Activated CD4-positive, alpha-beta T cell treated with anti-CD3 and anti-CD28 coated beads for 24 hours (primary cell): ENCODE measurements around the gene MAPRE2.

Source experiments
- DNase-seq, 2 donors: peaks; one replicate each; pipeline ENCODE4 v3.0.0-alpha.2; 2020; ENCODE audit warnings: low read depth in 2 of 2

Gene MAPRE2

DNA sequence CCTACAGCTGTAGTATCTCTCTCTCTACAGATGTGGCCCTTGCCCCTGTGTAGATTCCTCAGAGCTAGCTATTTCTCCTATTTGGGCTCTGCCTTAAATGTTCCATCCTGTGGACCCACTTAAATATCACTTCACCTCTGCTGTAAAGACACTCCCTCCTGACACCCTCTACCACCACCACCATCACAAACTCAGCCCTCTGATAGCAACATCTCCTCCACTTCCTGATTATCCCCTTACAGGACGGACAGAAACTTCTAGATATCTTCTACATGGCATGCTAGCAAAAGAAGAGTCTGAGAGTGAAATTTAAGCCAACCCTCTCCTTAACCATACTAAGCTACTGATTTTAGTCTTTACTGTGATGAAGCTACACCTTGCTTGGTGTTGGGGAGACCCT is 3.2 kb upstream of the MAPRE2 start:
- DNase-seq: no peak

DNA sequence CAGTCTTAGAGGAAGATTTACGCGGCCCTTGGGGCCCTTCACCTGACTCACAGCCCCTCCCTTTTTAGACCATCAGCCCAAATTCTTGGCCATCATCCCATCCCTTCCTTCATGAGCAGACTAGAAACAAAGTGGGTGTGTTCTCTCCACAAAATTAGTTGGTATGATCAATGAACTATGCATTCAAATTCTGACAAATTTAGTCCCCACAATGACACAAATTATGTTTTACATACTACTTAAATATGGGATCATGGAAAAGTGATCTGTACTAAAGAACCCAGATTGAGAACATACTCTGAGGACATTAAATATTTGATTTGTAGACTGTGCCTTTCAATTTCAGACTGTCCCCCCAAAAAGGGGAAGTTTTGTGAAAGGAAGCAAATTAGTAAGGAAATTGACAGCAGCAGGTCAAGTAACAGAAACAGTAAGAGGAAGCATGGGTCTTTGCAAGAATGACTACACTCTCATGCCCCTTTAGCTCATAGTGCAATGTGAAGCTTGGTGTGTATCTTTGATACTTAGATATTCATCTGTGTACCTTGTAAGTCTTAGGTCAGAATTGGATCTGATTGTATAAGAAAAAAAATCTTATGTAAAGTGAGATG is 2.2 kb upstream of the MAPRE2 start:
- DNase-seq: no peak

DNA sequence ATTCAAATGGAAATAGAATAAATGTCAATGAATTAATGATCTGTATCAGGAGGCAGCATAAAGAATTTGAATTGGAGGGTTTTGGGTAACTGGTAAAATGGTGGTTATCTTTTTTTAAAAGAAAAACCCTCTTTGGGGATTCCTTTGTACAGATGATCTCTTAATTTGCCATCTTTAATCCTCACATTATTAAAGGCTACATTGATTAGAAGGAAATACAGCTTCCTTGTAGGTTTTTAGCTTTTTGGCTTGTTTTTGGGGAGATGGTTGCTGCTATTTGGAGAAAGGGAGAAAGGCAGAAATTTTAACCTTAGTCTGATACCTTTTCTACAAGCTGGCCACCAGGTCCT is 600 bp upstream of the MAPRE2 start:
- no peak for DNase-seq

DNA sequence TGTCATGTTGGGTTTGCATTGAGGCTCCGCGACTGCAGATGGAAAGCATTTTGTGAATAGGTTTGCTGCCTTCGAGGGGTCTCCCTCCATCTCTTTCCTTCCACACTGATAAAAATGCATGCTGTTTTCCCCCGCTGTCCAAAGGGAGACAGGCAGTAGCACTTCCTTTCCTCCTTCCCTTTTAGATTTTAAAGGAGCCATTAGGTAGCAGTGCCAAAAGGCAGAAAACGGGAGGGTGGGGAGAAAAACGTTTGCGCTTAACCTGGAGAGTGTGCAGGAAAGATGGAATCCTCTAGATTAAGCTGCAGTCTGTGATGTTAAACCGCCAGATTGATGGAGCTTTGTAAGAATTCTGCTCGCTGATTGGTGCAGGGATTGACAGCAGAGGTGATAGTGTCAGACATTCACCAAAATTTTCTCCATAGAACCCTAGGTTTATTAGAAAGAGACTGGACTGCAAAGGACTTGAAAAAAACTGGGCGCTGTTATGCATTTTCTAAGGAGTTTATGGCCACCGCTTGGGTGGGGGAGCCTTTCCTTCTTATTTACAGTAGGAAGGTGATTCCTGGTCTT is 688 bp downstream of the MAPRE2 start:
- no peak for DNase-seq

DNA sequence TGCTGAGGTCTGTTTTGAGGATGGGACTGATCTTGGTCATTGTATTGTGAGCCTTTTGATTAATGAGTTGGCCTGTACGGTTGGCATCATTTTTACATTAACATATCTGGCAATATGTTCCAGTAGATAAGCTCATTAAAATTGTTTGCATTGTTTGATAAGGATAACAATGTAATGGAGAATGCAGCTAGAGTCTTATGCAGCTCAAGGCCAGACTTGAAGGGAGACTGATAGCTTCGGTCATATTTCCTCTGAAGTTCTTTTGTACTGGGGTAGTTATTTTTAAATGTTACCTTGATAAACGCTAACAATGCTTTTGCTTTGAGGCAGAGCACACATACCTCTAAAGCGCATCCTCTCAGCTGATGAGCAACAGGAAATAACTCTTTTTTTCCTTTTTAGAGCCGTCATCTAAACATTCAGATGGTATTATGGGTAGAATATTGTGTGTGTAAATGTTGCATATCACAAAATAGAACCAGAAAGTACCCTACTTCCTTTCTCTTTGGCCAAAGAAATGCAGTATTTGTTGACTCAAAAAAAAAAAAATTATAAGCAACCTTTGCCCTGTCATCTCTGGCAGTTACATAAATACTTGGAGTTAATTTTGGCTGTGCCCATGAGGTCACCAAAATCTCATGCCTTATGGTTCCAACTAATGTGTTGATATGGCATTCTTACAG is 1.3 kb downstream of the MAPRE2 start:
- no peak for DNase-seq

DNA sequence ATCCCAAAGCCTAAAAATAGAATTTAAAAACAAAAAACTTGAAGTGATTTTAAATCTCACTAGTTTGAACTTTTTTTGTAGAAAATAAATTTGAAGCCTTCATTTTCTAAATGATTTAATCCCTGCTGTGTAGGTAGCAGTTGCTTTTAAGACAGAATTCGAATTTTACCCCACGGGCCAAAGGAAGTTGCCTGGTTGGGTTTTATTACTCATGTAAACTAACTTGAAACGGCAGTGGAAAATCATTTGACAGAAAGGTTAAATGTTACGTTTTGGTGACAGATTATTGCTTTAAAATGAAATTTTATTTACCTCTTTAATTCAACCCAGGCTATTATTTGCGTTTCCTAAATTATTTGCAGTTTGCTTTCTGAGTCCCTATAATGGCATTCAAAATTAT is 2.0 kb downstream of the MAPRE2 start:
- DNase-seq: no peak

GRCh38 chr18:35045121-35045520 is 3.9 kb downstream of the MAPRE2 start:
- DNase-seq: no peak

DNA sequence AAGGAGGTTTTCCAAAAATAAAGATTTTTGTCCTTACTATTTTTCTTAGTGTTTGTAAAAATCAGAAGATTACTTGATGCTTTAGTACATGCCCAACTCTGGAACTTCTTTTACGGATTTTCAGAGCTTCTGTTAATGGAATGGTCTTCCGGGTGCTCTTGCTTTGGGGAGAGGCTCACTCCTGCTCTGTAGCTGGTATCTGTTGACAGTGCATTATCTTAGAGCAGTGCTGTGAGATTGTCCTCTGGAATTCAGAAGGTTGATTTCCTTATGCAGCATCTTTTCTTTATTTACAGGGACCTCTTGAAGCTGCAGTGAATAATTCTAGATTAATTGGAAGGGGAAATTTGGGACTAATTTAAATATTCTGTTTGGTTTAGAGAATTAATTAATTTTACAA is 4.6 kb downstream of the MAPRE2 start:
- no peak for DNase-seq

DNA sequence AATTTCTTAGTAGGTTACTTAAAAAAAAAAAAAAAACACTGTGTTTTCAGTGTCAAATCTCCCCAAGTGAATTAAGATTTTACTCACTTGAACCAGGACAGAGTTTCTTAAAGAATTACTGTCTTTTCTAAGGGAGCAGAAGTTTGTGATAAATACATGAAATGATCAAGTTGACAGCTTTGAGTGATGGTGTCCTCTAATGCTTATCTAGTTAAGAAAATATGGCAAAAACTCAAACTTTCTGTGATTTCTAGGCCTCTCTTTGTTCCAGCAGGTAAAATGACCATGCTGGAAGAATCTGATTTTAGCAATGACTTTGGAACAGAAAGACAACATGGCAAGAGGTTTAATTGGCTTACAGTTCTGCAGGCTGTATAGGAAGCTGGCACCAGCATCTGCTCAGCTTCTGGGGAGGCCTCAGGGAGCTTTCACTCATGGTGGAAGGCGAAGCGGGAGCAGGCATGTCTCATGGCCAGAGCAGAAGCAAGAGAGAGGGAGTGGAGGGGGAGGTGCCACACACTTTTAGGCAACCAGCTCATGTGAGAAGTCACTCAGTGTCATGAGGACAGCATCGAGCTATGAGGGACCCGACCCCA is 6.6 kb downstream of the MAPRE2 start:
- no peak for DNase-seq

DNA sequence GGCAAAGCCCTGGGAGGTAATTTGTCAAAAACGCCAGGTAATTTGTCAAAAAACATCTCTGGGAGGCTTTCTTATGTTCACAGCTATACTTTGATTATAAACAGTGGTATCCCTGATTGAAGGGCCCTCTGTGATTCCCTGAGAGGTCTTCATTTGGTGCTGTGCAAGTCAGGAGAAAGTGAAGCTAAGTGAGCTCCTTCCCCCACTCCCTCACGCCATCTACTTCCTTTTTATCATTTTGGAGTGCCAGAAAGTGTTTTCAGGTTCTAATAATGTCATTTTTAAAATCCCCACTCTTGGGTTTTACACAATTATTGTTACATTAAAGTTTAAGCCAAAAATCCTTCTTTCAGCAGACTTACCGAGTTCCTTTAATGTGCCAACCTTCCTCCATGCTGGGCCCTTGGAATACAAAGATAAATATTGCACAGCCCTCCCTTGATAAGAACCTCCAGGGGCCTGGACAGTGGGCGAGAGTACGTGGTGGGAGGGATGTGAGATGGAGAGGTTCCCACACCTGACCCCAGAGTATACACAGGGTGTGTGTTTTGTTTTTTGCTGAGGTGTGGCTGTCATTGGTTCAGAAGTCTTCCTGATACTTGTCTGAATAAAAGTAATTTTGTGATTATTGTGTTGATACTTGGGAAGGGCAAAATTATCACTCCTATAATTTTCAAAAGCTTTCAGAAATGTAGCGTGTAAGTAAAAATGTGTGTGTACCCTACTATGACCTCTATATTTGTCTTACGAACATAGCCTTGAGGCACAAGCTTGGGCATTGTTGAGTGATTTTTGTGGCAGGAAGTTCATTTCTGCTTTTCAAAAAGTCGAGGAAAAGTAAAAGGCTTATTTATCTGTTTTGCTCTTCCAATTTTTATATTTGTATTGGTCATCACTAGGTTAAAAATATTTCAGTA is 8.2 kb downstream of the MAPRE2 start:
- no peak for DNase-seq

DNA sequence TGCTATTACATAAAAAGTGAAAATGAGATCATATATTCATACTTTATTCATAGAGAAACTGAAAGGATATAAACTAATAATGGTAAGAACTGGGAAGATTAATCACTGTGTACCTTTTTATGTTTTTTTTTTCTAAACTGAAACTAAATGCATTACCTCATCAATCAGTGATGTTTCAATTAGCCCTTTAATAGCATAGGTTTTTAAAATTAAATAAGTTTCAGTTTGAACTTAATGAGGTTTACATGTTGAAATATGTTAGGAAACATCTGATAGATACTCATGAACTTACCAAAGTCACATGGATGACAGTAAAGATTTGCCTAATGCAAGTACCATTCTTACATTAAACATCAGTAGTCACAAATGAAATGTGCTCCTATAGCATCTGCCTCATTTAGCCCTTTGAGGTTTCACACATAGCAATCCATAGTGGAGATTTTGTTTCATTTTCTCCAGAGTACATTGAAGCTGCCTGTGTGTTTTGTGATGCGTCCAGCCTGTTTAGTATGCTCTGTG is 8.9 kb downstream of the MAPRE2 start:
- no peak for DNase-seq

- no peak for DNase-seq
These were observed 9.5 kb downstream of the MAPRE2 start for GRCh38 chr18:35050705-35051195.

GRCh38 chr18:35051641-35052377 is 10.6 kb downstream of the MAPRE2 start:
- no peak for DNase-seq

- no peak for DNase-seq
These were observed 13.2 kb downstream of the MAPRE2 start for GRCh38 chr18:35054401-35054800.

DNA sequence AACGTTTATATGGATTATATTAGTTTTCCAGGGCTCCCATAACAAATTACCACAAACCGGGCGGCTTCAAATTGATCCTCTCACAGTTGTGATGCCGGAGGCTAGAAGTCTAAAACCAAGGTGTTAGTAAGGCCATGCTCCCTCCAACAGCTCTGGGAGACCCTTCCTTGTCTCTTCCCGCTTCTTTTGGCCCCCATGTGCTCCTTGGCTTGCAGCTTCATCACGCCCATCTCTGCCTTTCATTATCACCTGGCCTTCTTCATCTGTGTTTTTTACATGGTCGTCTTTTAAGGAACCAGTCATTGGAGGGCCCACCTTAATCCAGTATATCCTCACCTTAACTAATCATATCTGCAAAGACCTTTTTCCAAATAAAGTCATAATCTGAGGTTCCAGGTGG is 13.9 kb downstream of the MAPRE2 start:
- no peak for DNase-seq

DNA sequence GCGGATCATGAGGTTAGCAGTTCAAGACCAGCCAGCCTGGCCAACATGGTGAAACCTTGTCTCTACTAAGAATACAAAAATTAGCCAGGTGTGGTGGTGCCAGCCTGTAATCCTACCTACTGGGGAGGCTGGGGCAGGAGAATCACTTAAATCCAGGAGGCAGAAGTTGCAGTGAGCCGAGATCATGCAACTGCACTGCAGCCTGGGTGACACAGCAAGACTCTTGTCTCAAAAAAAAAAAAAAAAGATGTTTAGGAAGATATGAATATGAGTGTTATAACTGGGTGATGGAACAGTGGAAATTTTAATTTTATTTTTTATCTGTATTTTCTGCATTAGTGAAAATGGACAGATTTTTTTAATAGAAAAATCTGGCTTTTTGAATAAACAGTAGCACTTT is 14.5 kb downstream of the MAPRE2 start:
- no peak for DNase-seq

- DNase-seq: no peak
These were observed 18.2 kb downstream of the MAPRE2 start for GRCh38 chr18:35059280-35059927.

DNA sequence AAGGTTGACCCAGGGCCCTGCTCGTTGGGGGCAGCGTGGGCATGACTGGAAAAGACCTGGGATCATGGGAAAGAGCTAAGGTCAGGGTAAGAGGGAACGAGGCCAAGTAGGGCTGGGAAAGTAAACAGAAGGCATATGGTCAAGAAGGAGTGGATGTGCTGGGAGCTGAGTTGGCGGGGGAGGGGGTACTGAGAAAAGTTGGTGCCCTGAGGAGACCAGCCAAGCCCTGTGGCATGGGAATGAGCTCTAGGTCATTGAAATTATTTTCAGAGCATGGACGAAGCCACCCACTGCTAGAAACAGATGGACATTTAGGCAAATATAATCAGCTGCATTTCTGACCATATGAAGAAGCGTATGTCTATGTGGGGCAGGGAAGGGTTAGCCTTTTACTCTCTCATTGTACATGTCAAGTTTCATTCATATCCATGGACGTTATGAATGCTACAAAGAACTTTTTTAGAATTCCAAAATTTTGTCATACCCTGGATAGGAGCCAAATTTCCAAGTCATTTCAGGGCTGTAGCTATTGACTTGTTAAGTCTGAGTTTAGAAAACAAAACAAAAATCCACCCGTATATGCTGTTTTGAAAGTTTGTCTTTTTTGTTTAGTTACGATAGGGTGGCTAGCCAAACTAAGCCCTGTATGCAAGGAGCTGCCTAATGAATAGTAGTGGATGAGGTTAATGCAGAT is 19.1 kb downstream of the MAPRE2 start:
- no peak for DNase-seq

GRCh38 chr18:35061336-35061735 is 20.1 kb downstream of the MAPRE2 start:
- DNase-seq: no peak

GRCh38 chr18:35061804-35062203 is 20.6 kb downstream of the MAPRE2 start:
- no peak for DNase-seq
